Smooth muscle cell (in vitro differentiated cells): ENCODE results near the gene UFD1. TPM values are rescaled to one million over a fixed set of nuclear protein-coding genes. Genes with fewer than 3 reads are reported as not detected.

Source experiments
- DNase-seq: peaks from one replicate; lab custom pipeline; 2025; ENCODE audit not compliant: unreplicated experiment; lab: John Stamatoyannopoulos, UW
- H2AFZ ChIP-seq: fragments of 200-600 bp; sonication (generic); 2 replicates; pipeline ENCODE4 v1.6.0; 2016; ENCODE audit warnings: antibody characterized with exemption, low read depth, mild to moderate bottlenecking
- H3F3A ChIP-seq: fragments of 200-600 bp; sonication (generic); 2 replicates; pipeline ENCODE4 v1.6.0; 2017; ENCODE audit warnings: antibody characterized with exemption, low read depth
- H3K27ac ChIP-seq: fragments of 200-600 bp; sonication (generic); 2 replicates; pipeline ENCODE4 v1.5.1; 2016; ENCODE audit warnings: low read depth, mild to moderate bottlenecking
- H3K27me3 ChIP-seq: fragments of 200-600 bp; sonication (generic); 2 replicates; pipeline ENCODE4 v1.6.1; 2016; ENCODE audit warnings: low read depth, mild to moderate bottlenecking
- H3K36me3 ChIP-seq: fragments of 200-600 bp; sonication (generic); 2 replicates; pipeline ENCODE4 v1.5.1; 2016; ENCODE audit warnings: low read depth
- H3K4me1 ChIP-seq: fragments of 200-600 bp; sonication (generic); 2 replicates; pipeline ENCODE4 v1.5.1; 2016; ENCODE audit warnings: low read depth
- H3K4me2 ChIP-seq: fragments of 200-600 bp; sonication (generic); 2 replicates; pipeline ENCODE4 v1.6.0; 2016; ENCODE audit warnings: mild to moderate bottlenecking
- H3K4me3 ChIP-seq: fragments of 200-600 bp; sonication (generic); 2 replicates; pipeline ENCODE4 v1.5.1; 2016; ENCODE audit warnings: mild to moderate bottlenecking
- H3K79me2 ChIP-seq: fragments of 200-600 bp; sonication (generic); 2 replicates; pipeline ENCODE4 v1.6.0; 2016; ENCODE audit warnings: low read depth, mild to moderate bottlenecking
- H3K9ac ChIP-seq: fragments of 200-600 bp; sonication (generic); 2 replicates; pipeline ENCODE4 v1.6.0; 2016; ENCODE audit warnings: low read depth
- H3K9me3 ChIP-seq: fragments of 200-600 bp; sonication (generic); replicated peaks from 2 replicates; pipeline ENCODE4 v1.5.1; 2016; ENCODE audit warnings: low read depth
- H4K20me1 ChIP-seq: fragments of 200-600 bp; sonication (generic); 2 replicates; pipeline ENCODE4 v1.6.0; 2016; ENCODE audit warnings: low read depth
- CTCF ChIP-seq: fragments of 200-600 bp; sonication (generic); IDR thresholded peaks from 2 replicates; pipeline ENCODE4 v1.5.1; 2017; ENCODE audit warnings: borderline replicate concordance, mild to moderate bottlenecking, antibody characterized with exemption; ENCODE audit not compliant: insufficient read depth, poor library complexity, severe bottlenecking
- WGBS: methylation state at CpG from one replicate; pipeline ENCODE4 v1.1.7; 2016; ENCODE audit warnings: low lambda C conversion rate; 5-methylcytosine and 5-hydroxymethylcytosine counted together
- polyA plus RNA-seq: library from polyadenylated mRNA; unstranded; fragments of >200 nt; fragmentation: Nextera tagmentation; extraction: Ambion mirVana; gene quantifications from 2 replicates; pipeline ENCODE4 v1.2.1, GENCODE V29; 2016
- total RNA-seq: library from RNA; depleted of rRNA; stranded (reverse); fragments of >200 nt; gene quantifications from 2 replicates; pipeline ENCODE4 v1.2.3, GENCODE V29; 2014

The UFD1 gene
- total and polyA plus RNA-seq, 2 experiments from 2014 or later = 48.1 to 111 TPM

GRCh38 chr22:19406281-19406811 lies 72.6 kb downstream of the UFD1 start:
- no peaks in the 10 kb centered on the region for H3F3A ChIP-seq
- no peaks in the 10 kb centered on the region for H3K9me3 ChIP-seq
- peaks cover 4% of the 10 kb centered on the region for H3K36me3 ChIP-seq
- H3K4me3 ChIP-seq = no peak overlapping the region
- H2AFZ ChIP-seq = no peak overlapping the region
- DNase-seq = no peak
- WGBS = 88% methylated on average over 3 of the region's 3 CpGs
- H4K20me1 ChIP-seq = peaks cover 17% of the 10 kb centered on the region
- H3K79me2 ChIP-seq = no peaks in the 10 kb centered on the region
- no peak overlapping the region for H3K27ac ChIP-seq
- H3K4me1 ChIP-seq = no peaks in the 10 kb centered on the region
- no peak overlapping the region for H3K9ac ChIP-seq
- no peak overlapping the region for H3K4me2 ChIP-seq
- TF ChIP-seq CTCF = no peak
- H3K27me3 ChIP-seq = no peaks in the 10 kb centered on the region

DNA sequence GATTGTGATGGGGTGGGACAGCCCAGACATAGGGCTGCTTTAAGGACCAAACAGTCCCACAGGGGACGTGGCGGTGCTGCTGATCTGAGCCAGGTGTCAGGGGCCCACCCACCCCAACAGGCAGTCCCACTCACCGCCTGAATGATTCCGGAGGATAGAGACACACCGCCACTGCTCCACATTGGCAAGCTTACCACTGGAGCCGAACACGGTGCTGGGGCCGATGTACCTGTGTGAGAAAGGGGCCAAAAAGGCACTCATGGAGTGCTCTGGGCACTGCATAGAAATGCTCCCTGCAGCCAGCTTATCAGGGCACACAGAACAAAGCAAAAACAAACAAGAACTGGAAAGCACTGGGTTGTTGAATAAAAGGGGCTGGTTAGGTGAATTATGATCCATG lies 73.3 kb downstream of the UFD1 start:
- no peak overlapping the region for H3K4me2 ChIP-seq
- peaks cover 11% of the 10 kb centered on the region for H4K20me1 ChIP-seq
- H3K27ac ChIP-seq = no peak overlapping the region
- no peak overlapping the region for H3K9ac ChIP-seq
- peaks cover 4% of the 10 kb centered on the region for H3K36me3 ChIP-seq
- no peaks in the 10 kb centered on the region for H3K79me2 ChIP-seq
- no peaks in the 10 kb centered on the region for H3K9me3 ChIP-seq
- H3F3A ChIP-seq = no peaks in the 10 kb centered on the region
- no peaks in the 10 kb centered on the region for H3K4me1 ChIP-seq
- H3K27me3 ChIP-seq = no peaks in the 10 kb centered on the region
- no peak for DNase-seq
- WGBS = 97% methylated on average over 8 of the region's 8 CpGs
- no peak for TF ChIP-seq CTCF
- no peak overlapping the region for H3K4me3 ChIP-seq
- H2AFZ ChIP-seq = no peak overlapping the region

DNA sequence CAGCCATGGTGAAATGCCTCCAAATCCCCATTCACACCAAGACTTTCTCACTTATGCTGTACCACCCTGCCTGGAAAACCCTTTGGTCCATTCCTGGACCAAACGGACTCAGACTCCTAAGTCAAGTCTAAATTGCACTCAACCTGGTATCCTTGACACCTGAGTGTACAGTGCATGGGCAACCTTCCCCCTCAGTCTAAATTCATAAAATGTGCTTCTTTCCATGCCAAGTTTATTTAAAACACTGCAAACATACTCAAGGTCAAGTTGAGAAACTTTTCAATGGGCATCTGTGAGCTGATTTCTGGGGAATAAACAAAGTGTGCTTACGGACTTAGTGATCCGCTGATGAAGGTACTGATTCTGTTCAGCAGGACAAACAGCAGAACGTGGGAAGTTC lies 73.9 kb downstream of the UFD1 start:
- Histone ChIP-seq H4K20me1 (peaks cover 6% of the 10 kb centered on the region), H3K27me3 (no peaks in the 10 kb centered on the region), H3K4me2 (no peak overlapping the region), H3K79me2 (no peaks in the 10 kb centered on the region), H3K36me3 (peaks cover 4% of the 10 kb centered on the region), H3K4me1 (no peaks in the 10 kb centered on the region), H3F3A (no peaks in the 10 kb centered on the region), H3K9ac (no peak overlapping the region), H3K9me3 (no peaks in the 10 kb centered on the region), H3K27ac (no peak overlapping the region), H3K4me3 (no peak overlapping the region), H2AFZ (no peak overlapping the region)
- no peak for DNase-seq
- no peak for TF ChIP-seq CTCF
- WGBS = 94% methylated on average over 4 of the region's 4 CpGs

- no peaks in the 10 kb centered on the region for H3K79me2 ChIP-seq
- H3K4me1 ChIP-seq = no peaks in the 10 kb centered on the region
- no peak overlapping the region for H3K4me2 ChIP-seq
- no peak overlapping the region for H3K9ac ChIP-seq
- H2AFZ ChIP-seq = no peak overlapping the region
- H3F3A ChIP-seq = no peaks in the 10 kb centered on the region
- peaks cover 4% of the 10 kb centered on the region for H3K36me3 ChIP-seq
- no peak for TF ChIP-seq CTCF
- WGBS = 99% methylated on average over 3 of the region's 3 CpGs
- no peaks in the 10 kb centered on the region for H3K27me3 ChIP-seq
- no peak overlapping the region for H3K4me3 ChIP-seq
- H4K20me1 ChIP-seq = peaks cover 1% of the 10 kb centered on the region
- DNase-seq = no peak
- no peaks in the 10 kb centered on the region for H3K9me3 ChIP-seq
- no peak overlapping the region for H3K27ac ChIP-seq
Observed at GRCh38 chr22:19404676-19405075, 74.3 kb downstream of the UFD1 start.
